H1 (cell line): ENCODE data around the gene MARCHF10.

Source experiments
- EZH2 ChIP-seq: fragments of 200-600 bp; sonication (generic); IDR thresholded peaks from 2 replicates; pipeline ENCODE4 v1.7.1; 2012; ENCODE audit warnings: low read depth, mild to moderate bottlenecking, moderate library complexity, low read length, inconsistent platforms; ENCODE audit not compliant: severe bottlenecking
- JUN ChIP-seq: IDR thresholded peaks from 2 replicates; pipeline ENCODE4 v1.6.1; 2011; ENCODE audit warnings: low read depth, mild to moderate bottlenecking, improper control_type of control experiment, low read length
- POLR2A ChIP-seq, 2 experiments: IDR thresholded peaks; 1 replicate in 1 of 2; 2 replicates in 1 of 2; pipeline ENCODE4 v1.6.1; 2011; ENCODE audit warnings: low read depth in 2 of 2, low read length in 2 of 2, mild to moderate bottlenecking in 2 of 2; ENCODE audit errors: control extremely low read depth in 1 of 2
- POLR2AphosphoS5 ChIP-seq: IDR thresholded peaks from 2 replicates; pipeline ENCODE4 v1.6.1; 2011; ENCODE audit warnings: low read depth, low read length
- RFX5 ChIP-seq: IDR thresholded peaks from 2 replicates; pipeline ENCODE4 v1.6.1; 2011; ENCODE audit warnings: low read depth, low read length, improper control_type of control experiment, borderline replicate concordance
- SRF ChIP-seq: IDR thresholded peaks from 2 replicates; pipeline ENCODE4 v1.6.1; 2011; ENCODE audit warnings: mild to moderate bottlenecking, low read depth, low read length, moderate library complexity
- TF ChIP-seq, protein P1 (sequence below), 3 experiments: IDR thresholded peaks; 1 replicate in 2 of 3; 2 replicates in 1 of 3; pipeline versions ENCODE4 v1.5.1 to v1.6.1; 2011; ENCODE audit warnings: low read length in 3 of 3, mild to moderate bottlenecking in 3 of 3, inconsistent platforms in 2 of 3, low read depth in 1 of 3, moderate library complexity in 1 of 3; ENCODE audit not compliant: insufficient read depth in 1 of 3; ENCODE audit errors: control extremely low read depth in 1 of 3
- TF ChIP-seq, protein P2 (sequence below): IDR thresholded peaks from 2 replicates; pipeline ENCODE4 v1.6.1; 2011; ENCODE audit warnings: low read depth, mild to moderate bottlenecking, low read length; ENCODE audit not compliant: insufficient read depth
- TF ChIP-seq, protein P3 (sequence below): fragments of 300-600 bp; sonication (generic); IDR thresholded peaks from 2 replicates; pipeline ENCODE4 v1.7.1; 2012; ENCODE audit warnings: low read length, moderate library complexity, mild to moderate bottlenecking, inconsistent platforms; ENCODE audit not compliant: insufficient replicate concordance

DNA sequence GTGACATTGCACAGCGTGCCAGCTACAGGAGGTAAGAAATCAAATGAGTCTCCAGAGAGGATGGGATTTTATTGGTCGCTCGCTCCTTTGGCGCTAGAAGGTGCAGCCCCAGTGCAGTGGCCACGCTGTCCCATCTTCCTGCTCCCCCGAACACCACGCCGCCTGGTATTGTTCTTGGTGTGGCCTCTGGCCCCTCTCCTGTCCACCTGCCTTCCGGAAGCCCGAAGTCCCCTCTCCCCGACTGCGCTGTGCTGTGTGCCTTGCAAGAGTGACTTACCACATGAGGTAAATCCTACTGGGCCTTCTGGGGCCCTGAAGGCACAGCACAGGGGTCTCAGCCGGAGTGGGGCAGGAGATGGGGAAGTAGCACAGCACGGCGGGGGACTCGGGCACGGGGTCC lies 58.2 kb downstream of the MARCHF10 start:
- TF ChIP-seq EZH2 (no peak), POLR2A (IDR thresholded peaks at IDR 0.05; ENCODE audit: control extremely low read depth in 1 of 2, low read depth in 2 of 2, low read length in 2 of 2) (no peak), POLR2AphosphoS5 (no peak), SRF (no peak), JUN (no peak), RFX5 (no peak)
- TF ChIP-seq, protein P1, sequence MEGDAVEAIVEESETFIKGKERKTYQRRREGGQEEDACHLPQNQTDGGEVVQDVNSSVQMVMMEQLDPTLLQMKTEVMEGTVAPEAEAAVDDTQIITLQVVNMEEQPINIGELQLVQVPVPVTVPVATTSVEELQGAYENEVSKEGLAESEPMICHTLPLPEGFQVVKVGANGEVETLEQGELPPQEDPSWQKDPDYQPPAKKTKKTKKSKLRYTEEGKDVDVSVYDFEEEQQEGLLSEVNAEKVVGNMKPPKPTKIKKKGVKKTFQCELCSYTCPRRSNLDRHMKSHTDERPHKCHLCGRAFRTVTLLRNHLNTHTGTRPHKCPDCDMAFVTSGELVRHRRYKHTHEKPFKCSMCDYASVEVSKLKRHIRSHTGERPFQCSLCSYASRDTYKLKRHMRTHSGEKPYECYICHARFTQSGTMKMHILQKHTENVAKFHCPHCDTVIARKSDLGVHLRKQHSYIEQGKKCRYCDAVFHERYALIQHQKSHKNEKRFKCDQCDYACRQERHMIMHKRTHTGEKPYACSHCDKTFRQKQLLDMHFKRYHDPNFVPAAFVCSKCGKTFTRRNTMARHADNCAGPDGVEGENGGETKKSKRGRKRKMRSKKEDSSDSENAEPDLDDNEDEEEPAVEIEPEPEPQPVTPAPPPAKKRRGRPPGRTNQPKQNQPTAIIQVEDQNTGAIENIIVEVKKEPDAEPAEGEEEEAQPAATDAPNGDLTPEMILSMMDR (IDR thresholded peaks at IDR 0.05; ENCODE audit: control extremely low read depth in 1 of 3, insufficient read depth in 1 of 3, low read depth in 1 of 3, low read length in 3 of 3) = no peak
- TF ChIP-seq, protein P2, sequence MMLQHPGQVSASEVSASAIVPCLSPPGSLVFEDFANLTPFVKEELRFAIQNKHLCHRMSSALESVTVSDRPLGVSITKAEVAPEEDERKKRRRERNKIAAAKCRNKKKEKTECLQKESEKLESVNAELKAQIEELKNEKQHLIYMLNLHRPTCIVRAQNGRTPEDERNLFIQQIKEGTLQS = no peak
- TF ChIP-seq, protein P3, sequence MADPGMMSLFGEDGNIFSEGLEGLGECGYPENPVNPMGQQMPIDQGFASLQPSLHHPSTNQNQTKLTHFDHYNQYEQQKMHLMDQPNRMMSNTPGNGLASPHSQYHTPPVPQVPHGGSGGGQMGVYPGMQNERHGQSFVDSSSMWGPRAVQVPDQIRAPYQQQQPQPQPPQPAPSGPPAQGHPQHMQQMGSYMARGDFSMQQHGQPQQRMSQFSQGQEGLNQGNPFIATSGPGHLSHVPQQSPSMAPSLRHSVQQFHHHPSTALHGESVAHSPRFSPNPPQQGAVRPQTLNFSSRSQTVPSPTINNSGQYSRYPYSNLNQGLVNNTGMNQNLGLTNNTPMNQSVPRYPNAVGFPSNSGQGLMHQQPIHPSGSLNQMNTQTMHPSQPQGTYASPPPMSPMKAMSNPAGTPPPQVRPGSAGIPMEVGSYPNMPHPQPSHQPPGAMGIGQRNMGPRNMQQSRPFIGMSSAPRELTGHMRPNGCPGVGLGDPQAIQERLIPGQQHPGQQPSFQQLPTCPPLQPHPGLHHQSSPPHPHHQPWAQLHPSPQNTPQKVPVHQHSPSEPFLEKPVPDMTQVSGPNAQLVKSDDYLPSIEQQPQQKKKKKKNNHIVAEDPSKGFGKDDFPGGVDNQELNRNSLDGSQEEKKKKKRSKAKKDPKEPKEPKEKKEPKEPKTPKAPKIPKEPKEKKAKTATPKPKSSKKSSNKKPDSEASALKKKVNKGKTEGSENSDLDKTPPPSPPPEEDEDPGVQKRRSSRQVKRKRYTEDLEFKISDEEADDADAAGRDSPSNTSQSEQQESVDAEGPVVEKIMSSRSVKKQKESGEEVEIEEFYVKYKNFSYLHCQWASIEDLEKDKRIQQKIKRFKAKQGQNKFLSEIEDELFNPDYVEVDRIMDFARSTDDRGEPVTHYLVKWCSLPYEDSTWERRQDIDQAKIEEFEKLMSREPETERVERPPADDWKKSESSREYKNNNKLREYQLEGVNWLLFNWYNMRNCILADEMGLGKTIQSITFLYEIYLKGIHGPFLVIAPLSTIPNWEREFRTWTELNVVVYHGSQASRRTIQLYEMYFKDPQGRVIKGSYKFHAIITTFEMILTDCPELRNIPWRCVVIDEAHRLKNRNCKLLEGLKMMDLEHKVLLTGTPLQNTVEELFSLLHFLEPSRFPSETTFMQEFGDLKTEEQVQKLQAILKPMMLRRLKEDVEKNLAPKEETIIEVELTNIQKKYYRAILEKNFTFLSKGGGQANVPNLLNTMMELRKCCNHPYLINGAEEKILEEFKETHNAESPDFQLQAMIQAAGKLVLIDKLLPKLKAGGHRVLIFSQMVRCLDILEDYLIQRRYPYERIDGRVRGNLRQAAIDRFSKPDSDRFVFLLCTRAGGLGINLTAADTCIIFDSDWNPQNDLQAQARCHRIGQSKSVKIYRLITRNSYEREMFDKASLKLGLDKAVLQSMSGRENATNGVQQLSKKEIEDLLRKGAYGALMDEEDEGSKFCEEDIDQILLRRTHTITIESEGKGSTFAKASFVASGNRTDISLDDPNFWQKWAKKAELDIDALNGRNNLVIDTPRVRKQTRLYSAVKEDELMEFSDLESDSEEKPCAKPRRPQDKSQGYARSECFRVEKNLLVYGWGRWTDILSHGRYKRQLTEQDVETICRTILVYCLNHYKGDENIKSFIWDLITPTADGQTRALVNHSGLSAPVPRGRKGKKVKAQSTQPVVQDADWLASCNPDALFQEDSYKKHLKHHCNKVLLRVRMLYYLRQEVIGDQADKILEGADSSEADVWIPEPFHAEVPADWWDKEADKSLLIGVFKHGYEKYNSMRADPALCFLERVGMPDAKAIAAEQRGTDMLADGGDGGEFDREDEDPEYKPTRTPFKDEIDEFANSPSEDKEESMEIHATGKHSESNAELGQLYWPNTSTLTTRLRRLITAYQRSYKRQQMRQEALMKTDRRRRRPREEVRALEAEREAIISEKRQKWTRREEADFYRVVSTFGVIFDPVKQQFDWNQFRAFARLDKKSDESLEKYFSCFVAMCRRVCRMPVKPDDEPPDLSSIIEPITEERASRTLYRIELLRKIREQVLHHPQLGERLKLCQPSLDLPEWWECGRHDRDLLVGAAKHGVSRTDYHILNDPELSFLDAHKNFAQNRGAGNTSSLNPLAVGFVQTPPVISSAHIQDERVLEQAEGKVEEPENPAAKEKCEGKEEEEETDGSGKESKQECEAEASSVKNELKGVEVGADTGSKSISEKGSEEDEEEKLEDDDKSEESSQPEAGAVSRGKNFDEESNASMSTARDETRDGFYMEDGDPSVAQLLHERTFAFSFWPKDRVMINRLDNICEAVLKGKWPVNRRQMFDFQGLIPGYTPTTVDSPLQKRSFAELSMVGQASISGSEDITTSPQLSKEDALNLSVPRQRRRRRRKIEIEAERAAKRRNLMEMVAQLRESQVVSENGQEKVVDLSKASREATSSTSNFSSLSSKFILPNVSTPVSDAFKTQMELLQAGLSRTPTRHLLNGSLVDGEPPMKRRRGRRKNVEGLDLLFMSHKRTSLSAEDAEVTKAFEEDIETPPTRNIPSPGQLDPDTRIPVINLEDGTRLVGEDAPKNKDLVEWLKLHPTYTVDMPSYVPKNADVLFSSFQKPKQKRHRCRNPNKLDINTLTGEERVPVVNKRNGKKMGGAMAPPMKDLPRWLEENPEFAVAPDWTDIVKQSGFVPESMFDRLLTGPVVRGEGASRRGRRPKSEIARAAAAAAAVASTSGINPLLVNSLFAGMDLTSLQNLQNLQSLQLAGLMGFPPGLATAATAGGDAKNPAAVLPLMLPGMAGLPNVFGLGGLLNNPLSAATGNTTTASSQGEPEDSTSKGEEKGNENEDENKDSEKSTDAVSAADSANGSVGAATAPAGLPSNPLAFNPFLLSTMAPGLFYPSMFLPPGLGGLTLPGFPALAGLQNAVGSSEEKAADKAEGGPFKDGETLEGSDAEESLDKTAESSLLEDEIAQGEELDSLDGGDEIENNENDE = no peak
